Measurements from ENCODE around the gene JARID2.
"Not testable (repeated sequence)": the region's sequence is repeated elsewhere in the genome, so short reads cannot be mapped to it uniquely, and the experiment has no call there.

The JARID2 gene

DNA sequence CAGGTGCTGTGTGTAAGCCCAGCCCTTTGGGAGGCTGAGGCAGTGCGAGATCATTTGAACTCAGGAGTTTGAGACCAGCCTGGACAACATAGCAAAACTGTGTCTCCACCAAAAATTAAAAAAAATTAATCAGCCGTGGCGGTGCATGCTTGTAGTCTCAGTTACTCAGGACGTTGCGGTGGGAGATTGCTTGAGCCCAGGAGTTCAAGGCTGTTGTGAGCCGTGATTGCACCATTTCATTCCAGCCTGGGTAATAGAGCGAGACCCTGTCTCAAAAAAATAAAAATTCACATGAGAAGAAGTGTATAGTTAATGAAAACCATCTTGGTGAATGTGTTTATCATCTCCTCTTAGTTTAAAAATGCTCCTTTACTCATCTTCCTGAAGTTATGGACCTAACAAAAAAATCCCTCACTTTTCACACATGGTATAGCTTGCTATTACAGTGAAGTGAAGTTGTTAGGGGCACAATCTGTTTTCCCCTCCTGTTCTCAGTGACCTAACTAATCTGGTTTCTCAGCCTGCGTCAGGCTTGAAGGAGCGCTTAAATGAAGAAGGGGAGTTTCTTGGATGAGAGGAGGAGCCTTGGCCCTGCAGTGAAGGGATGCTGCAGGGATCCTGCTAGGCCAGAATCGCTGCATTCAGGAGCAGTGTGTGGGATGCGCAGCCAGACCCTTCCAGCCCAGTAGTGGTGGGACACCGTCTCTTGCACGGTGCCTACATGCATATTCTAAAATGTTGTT is 45.3 kb downstream of the JARID2 start:
- DNase-seq, result no peak

DNA sequence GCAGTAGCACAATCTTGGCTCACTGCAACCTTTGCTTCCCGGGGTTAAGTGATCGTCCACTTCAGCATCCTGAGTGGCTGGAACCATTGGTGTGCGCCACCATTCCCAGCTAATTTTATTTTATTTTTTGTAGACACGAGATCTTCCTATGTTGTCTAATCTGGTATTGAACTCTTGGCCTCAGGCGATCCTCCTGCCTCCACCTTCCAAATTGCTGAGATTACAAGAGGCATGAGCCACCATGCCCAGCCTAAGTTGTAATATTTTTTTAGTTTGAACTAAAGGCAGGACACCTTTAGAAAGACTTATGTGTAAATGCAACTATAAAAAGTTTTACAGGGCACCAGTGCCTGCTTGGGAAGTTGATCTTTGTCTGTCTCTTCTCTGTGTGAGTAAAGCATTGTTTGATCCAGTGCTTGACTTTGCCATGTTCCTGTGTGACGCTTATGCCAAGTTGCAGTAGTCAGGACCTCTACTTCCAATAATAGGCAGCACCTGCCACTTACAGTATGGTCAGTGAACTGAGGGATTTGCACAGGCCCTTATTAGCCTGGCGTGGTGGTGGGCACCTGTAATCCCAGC is 46.9 kb downstream of the JARID2 start:
- DNase-seq, result no peak

DNA sequence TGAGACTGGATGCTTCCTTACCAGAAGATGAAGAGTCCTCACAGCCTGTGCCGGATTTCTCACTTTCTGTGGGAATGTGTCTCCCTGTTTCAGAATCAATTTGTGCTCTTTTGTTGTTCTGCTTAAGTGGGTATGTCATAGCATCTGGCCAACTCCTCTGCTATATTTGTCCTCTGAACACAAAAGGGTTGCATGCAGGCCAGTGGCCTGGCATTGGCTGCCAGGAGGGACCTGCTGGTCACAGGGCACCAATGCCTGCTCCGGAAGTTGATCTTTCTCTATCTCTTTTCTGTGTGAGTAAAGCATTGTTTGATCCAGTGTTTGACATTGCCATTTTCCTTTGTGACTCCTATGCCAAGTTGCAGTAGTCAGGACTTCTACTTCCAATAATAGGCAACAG is 47.8 kb downstream of the JARID2 start:
- DNase-seq, result no peak

DNA sequence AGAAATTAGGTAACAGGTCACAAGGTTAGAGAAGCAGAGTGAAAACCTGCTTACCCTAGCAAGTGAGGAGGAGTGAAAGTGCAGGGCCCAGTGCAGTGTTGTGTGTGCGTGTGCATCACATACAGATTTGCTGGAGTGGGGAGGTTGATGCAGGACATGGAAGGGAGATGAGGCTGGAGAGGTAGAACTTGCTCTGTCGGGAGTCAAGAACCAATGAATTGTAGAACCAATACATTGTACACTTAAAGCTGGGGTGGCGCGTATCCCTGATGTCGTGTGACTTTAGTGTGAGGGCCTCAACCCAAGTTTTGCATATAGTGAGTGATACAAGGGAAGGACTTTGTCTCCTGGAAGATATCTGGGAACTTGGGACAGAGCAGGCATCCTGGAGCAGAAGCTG is 48.6 kb downstream of the JARID2 start:
- DNase-seq, result no peak

DNA sequence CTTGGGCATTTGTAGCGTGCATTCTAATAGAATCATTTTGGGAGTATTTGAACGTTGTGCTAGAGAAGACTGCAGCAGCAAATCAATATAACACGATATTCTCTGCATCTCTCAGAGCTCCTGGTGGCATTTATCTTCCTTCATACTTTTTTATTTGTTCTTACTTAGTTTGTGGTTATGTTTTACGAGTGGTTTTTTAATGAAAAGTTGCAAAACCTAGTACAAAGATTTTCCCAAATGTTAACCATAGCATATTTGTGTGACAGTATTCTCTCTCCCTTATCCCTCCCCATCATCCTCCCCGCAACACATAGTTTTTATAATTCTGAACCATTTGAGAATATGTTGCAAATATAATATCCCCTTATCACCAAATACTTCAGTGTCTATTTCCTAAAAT is 50.4 kb downstream of the JARID2 start:
- no peak for DNase-seq

- no peak for DNase-seq
Measured at GRCh38 chr6:15296735-15297134, 50.9 kb downstream of the JARID2 start.

- not testable (repeated sequence) for DNase-seq
Measured at GRCh38 chr6:15297167-15297566, 51.3 kb downstream of the JARID2 start.

DNA sequence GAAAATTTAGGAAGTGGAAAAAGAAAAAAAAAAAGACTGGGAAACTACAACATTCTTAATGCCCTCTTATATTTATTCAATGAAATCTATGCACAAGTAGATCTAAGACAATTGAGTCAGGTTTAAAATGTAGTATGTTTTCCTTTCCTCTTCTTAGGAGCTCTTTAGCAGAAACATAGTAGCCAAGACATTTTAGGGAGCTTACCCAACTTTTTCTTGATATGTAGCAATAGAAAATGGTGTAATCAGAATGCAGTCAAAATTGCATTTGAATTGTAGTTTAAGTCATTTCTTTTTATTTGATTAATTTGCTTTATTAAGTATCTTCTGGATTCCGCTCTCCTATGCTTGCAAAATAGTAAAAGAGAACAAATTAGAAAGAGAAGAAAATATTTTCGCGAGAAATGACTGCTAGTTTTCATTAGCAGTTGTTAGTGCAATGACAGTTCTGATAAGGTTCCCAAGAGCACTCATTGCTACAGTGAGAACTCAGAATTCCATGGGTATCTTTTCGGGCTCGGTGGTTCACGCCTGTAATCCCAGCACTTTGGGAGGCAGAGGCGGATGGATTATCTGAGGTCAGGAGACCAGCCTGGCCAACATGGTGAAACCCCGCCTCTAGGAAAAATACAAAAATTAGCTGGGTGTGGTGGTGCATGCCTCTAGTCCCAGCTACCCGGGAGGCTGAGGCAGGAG is 52.2 kb downstream of the JARID2 start:
- no peak for DNase-seq

- DNase-seq, result peak; percentile 81
Measured at GRCh38 chr6:15299430-15300131, 53.7 kb downstream of the JARID2 start.

DNA sequence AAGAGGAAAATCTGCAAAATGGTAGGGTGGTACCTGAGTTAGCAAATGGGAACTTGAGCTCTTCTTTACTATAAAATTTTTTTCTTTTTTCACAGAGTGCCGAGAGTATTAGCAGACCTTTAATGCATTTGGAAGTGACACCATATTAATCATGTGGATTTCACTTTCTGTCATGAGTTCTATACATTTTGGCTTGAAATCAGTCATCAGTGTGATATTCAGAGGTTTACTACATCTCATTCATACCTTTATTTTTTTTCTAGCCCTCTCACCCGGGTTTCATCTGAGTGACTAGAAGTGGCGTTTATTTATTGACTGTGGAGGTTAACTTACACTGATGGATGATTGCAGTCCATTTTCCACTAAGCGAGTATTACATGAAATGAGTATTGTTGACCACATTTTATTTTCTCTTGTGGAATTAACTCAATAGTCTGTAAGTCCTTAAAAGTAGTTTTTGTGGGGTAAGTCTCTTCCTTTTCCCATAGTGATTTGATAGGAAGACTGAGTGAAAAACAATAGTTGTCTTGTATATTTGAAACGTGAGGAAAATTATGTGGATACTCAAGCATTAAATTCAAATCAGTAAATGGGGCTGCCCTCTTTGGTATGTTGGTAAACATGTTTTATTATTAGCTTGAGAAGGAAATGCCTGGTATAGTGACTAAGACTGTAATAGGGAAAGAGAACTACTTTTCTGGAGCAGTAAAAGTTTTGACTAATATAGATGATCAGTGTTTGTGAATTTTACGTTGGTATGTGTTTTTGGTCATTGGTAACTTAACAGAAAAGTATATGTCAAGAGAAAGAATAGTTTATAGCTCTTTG is 55.5 kb downstream of the JARID2 start:
- no peak for DNase-seq

DNA sequence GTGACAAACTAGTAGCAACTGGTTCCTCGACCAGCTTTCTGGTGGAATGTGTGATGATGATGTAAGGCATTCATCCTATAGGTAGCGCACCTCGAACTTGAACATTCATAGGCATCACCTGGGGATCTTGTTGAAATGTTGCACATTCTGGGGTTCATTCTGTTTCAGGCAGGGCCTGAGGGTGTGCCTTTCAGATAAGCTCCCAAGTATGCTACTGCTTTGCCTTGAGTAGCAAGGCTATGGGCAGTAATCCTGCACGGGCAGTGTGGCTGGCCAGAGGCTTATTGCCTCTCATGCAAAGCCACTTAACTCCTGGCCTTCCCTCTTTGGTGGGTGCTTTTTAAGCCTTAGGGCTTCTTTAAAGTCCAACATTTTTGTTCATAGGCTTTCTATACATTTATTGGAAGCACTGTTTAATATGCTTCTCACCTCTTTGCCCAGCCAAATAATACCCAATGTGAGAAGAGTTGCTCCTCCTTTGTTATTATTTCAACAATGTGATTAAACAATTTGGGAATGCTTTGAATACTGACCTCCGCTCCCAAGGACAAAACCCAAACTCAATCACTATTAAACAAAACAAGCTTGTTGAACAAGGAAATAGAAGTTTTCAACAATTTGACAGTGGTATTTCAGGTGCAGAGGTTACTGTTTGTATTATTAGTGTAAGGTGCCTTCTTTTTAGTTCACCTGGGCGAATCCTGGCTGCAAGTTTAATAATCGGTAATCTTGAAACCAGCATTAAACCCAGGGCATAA is 57.5 kb downstream of the JARID2 start:
- DNase-seq, result no peak

DNA sequence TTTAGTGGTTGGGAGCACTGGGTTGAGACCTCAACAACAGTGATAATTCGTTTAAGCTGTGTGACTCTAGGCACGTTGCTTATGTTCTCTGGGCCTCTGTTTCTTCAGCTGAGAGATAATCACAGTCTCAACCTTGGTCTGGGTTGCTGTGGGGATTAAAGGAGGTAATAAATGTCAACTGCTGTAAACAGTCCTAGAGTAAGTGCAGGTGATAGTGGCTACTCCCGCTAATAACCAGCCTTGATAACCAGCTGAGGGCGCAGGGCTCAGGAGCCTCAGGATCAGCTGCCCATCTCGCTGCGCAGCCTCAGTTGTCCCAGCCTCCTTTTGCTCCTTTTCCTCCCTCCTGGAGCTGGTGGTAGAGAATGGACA is 58.0 kb downstream of the JARID2 start:
- no peak for DNase-seq

DNA sequence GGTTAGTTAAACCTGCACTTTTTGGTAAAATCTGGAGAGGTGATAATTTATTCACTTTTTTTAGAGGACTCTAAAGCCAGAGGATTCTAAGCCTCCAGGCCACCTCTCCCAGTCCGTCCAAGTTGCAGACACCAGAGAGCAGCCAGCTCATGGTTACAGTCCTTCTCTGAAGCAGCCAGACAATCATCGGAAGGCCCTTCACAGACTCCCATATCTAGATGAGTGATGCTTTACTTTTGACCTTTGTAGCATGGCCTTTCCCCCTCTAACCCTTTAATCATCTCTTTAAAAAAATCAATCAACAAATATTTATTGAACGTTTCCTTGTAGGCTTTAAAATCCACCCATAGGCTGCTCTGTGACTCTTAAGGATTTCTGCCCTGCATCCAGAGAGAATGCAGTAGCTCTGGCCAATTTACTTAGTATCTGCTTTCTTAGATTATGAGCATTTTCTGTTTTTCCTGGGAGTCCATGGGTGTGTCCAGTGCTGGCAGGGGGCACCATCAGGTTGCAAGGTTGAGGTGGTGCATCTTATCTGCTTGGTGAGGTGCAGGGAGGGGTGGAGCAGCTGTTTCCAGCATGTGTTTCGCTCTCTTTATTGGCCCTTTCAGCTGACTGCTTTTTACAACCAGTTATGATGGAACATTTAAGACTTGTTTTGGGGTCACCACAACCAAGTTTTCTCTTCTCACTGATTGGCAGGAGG is 58.6 kb downstream of the JARID2 start:
- DNase-seq, result no peak

DNA sequence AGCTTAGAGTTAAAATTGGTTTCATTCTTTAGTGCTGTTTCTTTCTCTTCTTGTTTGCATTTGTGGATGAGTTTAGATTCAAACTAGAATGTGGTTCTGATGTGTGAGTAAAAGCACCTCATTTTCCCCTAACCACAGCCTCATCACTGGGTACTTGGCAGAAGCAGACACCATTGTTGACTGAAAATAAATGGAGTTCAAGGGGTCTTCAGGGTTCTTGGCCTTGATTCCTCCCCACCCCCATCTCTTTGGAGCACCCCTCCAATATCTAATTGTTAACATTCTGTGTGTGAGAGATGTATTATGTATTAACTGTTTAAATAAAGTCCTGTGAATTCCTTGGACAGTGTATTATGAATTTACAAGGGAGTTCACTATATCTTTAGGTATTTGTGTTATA is 59.6 kb downstream of the JARID2 start:
- DNase-seq, result no peak

- no peak for DNase-seq
Measured at GRCh38 chr6:15305909-15306308, 60.0 kb downstream of the JARID2 start.

DNA sequence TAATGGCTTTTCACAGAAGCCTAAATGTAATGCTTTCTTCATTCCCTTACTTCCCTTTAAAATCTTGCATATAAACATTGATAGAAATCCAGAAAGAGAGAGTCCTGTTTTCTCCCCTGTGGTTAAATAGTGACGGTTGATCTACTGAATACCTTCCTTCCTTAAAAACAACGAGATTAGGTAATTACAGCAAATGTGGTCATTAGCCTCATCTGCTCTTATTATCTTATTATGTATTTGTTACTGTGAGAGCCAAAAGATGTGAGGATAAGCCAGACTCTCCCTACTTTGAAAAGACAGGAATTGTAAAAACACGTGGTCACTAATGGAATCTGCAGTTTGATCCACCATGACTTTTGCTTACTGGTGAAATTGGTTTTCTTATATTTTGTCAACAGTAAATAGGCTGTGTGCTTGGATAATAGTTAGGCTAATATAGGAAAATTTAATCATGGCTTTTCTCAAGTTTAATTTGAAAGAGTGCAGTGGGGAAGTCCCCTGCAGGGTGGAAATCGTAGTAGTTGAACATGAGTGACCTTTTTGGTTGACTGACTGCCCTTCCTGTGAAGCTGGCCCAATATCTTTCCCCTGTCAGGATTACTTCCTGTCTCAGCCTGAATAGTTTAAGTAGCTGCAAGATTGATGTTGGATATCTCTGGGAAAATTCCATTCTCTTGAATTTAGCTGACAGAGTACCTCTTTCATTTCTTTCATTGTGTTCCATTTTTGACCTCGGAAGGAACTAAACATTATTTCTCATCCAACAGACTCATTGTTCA is 62.8 kb downstream of the JARID2 start:
- DNase-seq, result no peak

DNA sequence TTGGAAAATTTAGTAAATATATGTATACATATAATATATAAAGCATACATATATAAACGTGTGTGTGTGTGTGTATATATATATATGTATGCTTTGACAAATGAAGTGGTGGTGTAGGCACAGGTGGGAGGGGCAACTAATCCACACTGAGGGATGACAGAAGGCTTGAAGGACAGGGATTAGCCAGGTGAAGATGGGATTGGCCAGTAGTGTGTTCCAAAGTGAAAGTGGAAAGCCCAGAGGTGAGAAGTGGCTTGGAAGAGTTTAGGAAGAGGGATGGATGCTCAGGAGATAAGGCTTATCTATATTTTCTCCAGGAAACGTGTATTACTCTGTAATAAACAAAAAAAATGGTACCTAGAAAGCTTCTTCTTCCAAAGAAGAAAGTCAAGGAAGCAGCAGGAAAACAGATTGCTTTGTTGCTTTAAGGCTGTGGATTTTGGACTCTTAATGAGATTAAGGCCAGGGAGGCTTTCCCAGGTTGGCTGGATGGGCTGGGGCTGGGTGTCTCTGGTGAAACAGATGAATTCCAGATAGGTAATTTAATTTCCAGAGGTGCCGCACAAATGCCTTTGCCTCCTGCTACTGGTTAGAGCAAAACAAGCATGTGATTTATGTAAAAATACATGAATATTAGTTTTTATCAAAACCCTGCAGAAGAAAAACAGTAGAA is 63.9 kb downstream of the JARID2 start:
- no peak for DNase-seq

DNA sequence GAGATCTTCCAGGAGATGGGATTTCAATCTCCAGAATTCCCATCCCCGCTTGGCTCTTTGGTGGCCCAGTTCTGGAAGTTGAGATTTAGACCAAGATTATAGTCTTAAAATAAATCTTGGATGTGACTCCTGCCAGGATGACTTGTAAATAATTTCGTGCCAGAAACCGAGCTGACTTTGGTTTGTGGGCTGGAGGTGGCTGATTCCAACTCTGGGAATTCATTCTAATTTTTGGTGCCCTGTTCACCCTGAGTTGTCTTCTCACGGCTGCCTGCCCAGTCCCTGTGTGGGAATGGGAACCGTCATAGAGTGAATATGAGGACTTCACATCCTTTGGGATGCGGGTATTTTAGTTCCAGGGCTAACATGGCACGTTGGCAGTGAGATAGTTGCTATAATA is 64.8 kb downstream of the JARID2 start:
- DNase-seq, result no peak

DNA sequence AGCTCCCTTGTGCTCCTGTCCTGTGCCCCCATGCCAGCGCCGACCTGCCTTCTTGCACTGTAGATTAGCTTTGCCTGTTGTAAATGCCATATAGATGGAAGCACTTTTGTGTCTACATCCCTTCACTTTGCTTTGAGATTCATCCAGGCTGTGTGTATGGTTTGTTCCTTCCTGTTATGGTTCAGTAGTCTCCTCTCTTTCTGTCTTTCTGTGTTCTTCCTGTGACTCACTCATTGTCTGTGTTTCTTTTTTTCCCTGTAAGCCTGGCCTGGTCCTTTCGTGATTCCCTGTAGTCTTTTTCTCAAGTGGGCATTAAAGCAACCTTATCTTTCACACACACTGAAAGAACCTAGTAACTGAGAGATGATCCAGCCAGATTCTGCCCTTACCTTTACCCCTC is 66.6 kb downstream of the JARID2 start:
- DNase-seq, result no peak

DNA sequence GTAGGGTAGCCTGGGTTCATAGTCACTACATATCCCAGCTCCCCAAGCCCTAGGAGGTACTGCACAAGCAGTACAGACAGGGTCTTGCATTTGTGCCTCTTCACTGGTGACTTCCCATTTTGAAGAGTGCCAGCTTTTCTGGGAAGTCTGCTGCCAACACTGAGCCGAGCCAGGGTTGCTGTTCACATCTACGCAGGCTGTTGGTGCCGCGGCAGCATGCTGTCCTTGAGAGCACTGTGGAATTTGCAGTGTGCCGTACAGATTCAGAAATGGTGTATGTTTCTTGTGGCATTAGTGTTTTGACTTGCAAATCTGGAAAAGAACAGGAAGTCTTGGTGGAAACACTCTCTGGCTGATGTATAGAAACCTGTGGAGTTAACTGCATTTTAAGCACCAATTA is 67.5 kb downstream of the JARID2 start:
- no peak for DNase-seq

Data from RPMI8226 (cell line).